Suppressor macrophage (primary cell): ENCODE measurements around the gene MGME1.
"Not testable (repeated sequence)": the region's sequence is repeated elsewhere in the genome, so short reads cannot be mapped to it uniquely, and the experiment has no call there.

ENCODE experiments used
- DNase-seq, 4 experiments: peaks; one replicate each; pipeline ENCODE4 v3.0.0-alpha.2; 2020 to 2022

Gene MGME1

DNA sequence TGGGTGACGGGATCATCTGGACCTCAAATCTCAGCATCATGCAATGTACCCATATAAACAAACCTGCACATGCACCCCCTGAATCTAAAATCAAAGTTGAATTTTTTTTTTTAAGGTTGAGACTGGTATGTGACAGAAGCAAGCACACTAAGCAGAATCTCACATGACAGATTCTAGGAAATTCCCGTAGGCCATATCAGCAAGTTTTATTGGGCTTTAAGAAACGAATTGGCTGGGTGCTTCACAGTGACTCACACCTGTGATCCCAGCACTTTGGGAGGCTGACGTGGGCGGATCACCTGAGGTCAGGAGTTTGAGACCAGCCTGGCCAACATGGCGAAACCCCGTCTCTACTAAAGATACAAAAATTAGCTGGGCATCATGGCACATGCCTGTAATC lies 58.2 kb downstream of the MGME1 start:
- not testable (repeated sequence) for DNase-seq

DNA sequence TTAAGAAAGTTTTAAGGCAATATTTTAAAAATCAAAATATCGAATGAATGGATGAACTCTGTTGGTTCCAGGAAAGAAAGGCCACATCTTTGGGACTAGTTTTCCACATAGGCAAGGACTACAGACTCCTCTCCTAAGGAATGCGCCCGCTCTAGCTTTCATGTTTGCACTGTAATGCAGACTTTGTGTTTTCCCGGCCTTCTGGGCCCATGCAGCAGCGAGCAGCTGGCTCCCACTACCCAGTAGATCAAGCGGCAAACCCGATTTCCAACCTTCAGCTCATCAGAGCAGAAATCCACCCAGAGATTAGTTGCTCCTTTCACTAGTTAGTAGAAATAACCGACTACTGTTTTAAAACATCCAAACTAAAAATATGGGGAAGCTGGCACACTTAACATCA lies 61.2 kb downstream of the MGME1 start:
- DNase-seq, result no peak

DNA sequence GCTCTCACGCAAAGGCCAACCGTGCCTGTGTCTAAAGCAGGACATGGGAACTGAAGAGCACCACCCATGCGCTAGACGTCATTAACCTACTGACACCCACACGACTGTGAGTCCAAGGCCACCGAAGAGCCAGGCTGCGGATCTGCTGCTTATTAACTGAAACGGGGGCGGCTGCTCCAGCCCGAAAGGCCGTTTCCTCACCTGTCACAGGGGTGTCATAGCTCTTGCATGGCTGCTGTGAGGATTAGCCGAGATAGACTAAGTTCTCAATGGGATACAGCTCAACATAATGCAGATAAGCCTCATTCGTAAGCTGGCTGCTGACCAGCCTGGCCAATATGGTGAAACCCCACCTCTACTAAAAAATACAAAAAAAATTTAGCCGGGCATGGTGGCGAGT lies 62.2 kb downstream of the MGME1 start:
- DNase-seq, result no peak

DNA sequence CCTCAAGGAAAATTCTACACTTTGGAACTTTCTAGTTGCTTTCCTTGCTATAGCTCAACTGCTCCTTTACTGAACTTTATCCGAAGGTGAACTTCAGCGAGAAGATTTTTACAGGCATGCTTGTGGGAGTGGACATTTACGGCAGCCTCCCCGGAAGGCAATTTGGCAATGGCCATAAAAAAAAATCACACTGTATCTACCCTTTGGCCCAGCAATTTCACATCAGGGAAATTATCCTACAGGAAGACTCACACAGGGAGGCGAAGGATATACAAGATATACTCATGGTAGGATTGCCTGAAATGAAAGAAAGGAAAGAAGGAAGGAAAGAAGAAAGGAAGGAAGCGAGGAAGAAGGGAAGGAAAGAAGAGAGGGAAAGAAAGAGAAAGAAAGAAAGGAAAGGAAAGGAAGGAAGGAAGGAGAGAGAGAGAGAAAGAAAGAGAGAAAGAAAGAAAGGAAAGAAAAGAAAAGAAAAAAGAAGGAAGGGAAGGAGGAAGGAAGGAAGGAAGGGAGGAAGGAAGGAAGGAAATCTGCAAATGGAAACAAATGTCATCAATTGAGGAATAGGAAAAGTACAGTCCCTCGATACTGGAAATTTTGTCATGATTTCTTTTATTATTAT lies 63.2 kb downstream of the MGME1 start:
- DNase-seq, result no peak

DNA sequence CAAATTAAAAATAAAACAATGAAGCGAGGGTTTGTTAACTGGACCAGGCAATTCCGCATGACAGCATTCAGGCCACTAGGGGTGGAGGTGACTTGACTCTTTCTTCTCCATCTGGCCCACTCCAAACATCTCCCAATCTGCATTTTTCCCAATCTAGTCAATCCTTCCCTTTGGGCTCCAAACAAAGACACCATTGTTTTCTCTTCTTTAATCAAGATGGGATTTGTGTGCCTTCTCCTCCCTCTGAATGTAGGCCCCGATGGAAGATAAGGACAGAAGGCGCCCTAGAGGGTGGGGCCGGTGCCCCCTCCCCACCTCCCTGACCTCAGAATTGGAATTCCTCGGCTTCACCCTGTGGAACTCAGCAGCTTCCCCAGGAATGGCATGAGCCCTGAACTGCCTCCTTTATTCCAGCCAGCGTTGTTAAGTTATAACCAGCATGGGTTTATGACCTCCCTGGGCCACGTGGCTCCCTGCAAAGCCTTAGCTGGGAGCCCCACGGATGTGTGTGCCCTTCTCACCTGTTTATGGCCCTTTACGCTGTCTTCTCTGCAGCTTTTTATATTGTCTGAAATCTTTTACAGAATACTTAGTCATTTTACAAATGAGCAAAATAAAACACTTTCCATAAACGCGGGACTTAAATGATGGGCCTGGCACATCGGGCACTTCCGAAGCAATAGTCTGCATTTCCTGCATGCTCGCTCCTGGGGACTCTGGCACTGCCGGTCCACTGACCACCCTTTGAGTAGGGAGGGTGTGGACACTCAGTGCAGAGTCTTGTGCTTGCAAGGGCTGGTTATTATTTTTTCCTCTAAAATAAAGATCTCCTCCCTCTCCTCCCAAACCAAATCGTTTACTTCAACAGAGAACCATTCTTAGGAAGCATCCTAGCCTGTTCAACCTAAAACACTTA lies 64.4 kb downstream of the MGME1 start:
- no peak for DNase-seq

DNA sequence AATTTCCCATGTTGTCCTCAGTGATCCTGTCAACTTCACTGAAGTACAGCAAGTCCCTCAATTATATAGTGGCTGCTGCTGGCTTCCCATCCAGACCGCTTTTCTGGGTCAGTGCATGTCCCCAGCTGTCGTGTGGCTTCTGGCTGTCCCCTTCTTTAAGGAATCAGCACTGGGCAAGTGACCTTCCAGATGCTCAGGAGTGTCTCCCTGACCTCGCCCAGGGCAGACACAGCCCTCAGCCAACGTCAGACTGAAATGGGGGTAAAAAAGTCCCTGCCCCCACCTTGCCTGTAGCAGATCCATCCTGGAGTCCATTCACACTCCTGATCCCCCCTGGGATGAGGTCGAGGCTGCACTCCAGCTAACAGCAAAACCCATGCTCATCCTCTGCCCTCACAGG lies 65.2 kb downstream of the MGME1 start:
- DNase-seq, result no peak

DNA sequence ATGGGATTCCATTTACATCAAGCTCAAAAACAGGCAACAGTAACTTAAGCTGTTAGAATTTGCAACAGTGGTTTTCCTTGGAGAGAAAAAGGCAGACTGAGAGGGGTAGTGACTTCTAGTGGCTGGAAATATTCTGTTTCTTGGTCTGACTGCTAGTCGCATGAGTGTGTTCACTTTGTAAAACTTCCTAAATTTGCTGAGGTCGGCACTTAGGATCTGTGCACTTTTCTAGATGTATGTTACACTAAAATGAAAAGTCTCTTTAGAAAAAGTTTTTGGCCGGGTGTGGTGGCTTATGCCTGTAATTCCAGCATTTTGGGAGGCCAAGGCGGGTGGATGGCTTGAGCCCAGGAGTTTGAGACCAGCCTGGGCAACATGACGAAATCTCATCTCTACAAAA lies 70.2 kb downstream of the MGME1 start:
- DNase-seq, result no peak
